Measurements from ENCODE around the gene GSPT2.
"Not testable (repeated sequence)": the region's sequence is repeated elsewhere in the genome, so short reads cannot be mapped to it uniquely, and the experiment has no call there.

GSPT2 gene

GRCh38 chrX:51743179-51743957 lies at the start of gene GSPT2:
Gene GSPT2 (plus strand): TSS chrX:51743442. CDS start chrX:51743627, 185 bp downstream.
- DNase-seq, result peak; percentile 62 to 70

GRCh38 chrX:51694254-51694653 lies 49.0 kb upstream of the GSPT2 start:
- DNase-seq, result no peak

- DNase-seq, result no peak
Observed at GRCh38 chrX:51697397-51697796, 45.8 kb upstream of the GSPT2 start.

GRCh38 chrX:51710277-51711164 lies 32.7 kb upstream of the GSPT2 start, which contains the start of gene CENPVL1:
Gene CENPVL1 (plus strand): TSS chrX:51710512. CDS start chrX:51710512, 0 bp downstream.
- not testable (repeated sequence) for DNase-seq

GRCh38 chrX:51712943-51713647 lies 30.1 kb upstream of the GSPT2 start:
- DNase-seq, result not testable (repeated sequence)

GRCh38 chrX:51728202-51728601 lies 15.0 kb upstream of the GSPT2 start:
- no peak for DNase-seq

- DNase-seq, result no peak
Observed at GRCh38 chrX:51737091-51737490, 6.2 kb upstream of the GSPT2 start.

- no peak for DNase-seq
Observed at GRCh38 chrX:51742586-51742985, 656 bp upstream of the GSPT2 start.

GRCh38 chrX:51747671-51748070 lies 4.4 kb downstream of the GSPT2 start:
- DNase-seq, result no peak

- DNase-seq, result no peak
Observed at GRCh38 chrX:51759055-51759839, 16.0 kb downstream of the GSPT2 start.

GRCh38 chrX:51760657-51761056 lies 17.4 kb downstream of the GSPT2 start:
- DNase-seq, result no peak

GRCh38 chrX:51766546-51766945 lies 23.3 kb downstream of the GSPT2 start:
- no peak for DNase-seq

GRCh38 chrX:51776851-51777250 lies 33.6 kb downstream of the GSPT2 start:
- no peak for DNase-seq

GRCh38 chrX:51779306-51779705 lies 36.1 kb downstream of the GSPT2 start:
- no peak for DNase-seq

GRCh38 chrX:51795136-51795535 lies 51.9 kb downstream of the GSPT2 start:
- no peak for DNase-seq
